ENCODE measurements around the gene EYS.
"Not testable (repeated sequence)": the region's sequence is repeated elsewhere in the genome, so short reads cannot be mapped to it uniquely, and the experiment has no call there.

The EYS gene

GRCh38 chr6:63862486-63863198 is 1844.4 kb downstream of the EYS start:
- DNase-seq, result no peak

DNA sequence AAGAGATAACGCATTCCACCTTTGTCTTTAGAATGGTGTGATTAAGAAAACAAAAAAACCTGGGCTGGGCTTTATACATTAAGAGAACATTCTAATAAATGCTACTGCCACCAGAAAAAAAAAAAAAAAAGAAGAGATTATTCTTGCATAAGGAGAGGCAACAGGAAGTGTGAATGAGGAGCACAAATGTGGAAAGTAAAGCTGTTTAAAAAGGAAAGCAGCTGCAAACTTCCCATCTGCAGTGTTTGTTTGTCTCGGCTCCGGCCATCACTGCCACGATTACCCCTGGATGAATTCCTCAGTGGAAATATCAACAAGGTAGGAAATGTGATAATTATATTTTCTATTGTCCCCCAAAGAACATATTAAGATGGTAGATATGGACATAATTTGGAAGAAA is 1847.5 kb downstream of the EYS start:
- DNase-seq, result no peak

GRCh38 chr6:63858691-63859090 is 1848.3 kb downstream of the EYS start:
- no peak for DNase-seq

DNA sequence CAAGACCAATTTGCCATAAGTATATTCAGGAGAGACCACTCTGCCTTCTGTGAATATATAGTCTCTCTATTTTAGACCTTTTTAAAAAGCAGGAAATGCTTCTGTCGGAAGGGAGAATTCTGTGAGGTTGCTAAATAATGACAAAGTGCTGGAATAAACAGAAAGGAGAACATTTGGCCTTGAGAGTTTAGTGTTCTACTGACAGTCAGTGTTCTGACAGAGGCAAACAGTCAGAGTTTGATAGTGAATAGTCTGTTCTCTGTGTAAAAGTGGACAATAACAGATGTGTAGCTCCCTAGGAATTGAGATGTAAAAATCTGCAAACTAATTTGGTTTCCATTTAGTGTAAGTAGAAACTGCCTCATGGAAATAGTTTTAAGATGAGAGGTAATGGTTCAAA is 1850.8 kb downstream of the EYS start:
- no peak for DNase-seq

- no peak for DNase-seq
Observed at GRCh38 chr6:63844287-63844686, 1862.7 kb downstream of the EYS start.

DNA sequence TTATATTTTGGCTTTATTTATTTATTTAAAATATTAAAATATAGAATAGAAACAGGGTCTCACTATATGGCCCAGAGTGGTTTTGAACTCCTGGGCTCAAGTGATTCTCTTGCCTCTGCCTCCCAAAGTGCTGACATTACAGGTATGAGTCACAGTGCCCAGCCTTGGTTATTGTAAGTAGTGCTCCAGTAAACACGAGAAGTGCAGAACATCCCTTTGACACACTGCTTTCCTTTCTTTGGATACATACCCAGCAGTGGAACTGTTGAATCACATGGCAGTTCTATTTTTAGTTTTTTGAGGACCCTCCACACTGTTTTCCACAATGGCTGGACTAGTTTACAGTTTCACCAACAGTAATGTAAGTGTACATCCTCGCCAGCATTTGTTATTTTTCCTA is 1867.5 kb downstream of the EYS start:
- peak; percentile 31 for DNase-seq

DNA sequence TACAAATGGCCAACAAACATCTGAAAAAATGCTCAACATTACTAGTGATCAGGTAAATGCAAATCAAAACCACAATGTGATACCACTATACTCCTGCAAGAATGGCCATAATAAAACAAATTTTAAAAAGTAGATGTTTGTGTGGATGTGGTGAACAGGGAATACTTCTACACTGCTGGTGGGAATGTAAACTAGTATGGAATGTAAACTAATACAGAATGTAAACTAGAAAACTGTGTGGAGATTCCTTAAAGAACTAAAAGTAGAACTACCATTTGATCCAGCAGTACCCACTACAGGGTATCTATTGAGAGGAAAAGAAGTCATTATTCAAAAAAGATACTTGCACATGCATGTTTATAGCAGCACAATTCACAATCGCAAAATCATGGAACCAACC is 1878.3 kb downstream of the EYS start:
- not testable (repeated sequence) for DNase-seq

GRCh38 chr6:63824722-63825121 is 1882.3 kb downstream of the EYS start:
- no peak for DNase-seq

GRCh38 chr6:63821442-63821841 is 1885.6 kb downstream of the EYS start:
- DNase-seq, result no peak

GRCh38 chr6:63819831-63820230 is 1887.2 kb downstream of the EYS start:
- DNase-seq, result no peak

GRCh38 chr6:63817492-63818050 is 1889.5 kb downstream of the EYS start:
- no peak for DNase-seq

- peak; percentile 34 for DNase-seq
Observed at GRCh38 chr6:63816982-63817436, 1890.0 kb downstream of the EYS start.

DNA sequence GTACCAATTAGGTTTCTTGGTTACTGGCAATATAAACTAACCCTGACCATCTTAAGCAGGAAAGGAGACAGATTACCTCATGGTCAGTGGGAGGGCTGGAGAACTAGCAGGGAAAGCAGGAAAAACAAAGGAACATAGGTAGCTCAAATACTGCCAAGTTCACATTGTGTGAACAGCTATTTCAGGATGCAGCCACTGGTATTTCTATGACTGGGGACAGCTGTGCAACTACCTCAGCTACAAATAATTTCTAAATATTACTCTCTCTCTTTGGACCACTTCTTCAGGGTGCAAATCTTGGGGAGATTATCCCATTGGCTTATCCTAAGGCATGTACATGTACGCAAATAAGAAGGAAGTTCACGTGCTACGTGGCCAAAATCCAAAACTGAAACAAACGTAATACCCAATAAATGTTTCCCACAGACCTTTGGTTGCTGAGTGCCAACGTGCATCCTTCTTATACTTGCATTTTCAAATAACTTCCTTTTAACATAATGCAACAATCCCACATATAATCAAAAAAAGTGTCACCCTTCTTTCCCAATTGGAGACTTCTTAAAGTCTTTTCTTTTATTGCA is 1890.5 kb downstream of the EYS start:
- no peak for DNase-seq

- DNase-seq, result no peak
Observed at GRCh38 chr6:63814459-63814858, 1892.6 kb downstream of the EYS start.

DNA sequence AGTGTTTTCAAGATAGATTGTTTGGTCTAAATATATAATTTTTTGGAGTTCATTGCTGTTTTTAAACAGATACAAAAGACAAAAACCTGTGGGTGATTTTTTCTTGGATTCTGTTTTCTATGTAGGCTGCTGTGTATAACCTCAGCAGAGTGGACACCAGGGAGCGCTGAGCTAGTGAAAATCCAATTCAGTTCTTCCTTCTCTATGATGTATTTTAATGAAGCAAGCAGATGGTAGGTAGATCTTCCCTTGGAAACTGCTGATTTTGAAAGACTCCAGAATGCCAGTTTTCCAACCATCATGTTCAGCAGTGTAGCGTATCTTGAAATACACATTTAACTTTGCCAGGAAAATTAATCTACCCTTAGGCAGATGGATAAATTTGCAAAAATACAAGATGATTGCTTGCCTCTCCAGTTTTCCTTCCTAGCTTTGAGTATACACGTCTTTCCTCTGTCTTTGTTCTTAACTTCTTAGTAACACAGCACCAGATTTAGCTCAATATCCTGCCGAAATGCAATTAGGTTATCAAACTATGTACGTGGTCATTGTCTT is 1893.4 kb downstream of the EYS start:
- no peak for DNase-seq

DNA sequence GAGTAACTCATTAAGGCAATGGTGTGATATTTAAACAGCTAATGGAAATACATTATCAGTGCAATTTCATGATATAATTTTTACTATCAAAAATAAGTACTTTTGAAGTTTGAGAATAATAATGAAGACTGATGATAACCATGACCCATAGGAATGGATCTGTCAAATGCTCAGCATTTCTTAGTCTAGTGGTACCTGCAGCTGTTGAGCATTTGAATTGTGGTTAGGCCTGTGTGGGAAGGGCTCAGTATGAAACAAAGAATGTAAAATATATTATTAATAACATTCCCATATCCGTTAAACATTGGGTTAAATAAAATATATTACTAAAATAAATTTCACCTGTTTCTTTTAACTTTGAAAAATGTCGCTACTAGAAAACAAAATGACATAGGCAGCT is 1898.5 kb downstream of the EYS start:
- DNase-seq, result no peak

GRCh38 chr6:63807056-63807455 is 1900.0 kb downstream of the EYS start:
- no peak for DNase-seq

GRCh38 chr6:63806573-63806913 is 1900.5 kb downstream of the EYS start:
- no peak for DNase-seq

DNA sequence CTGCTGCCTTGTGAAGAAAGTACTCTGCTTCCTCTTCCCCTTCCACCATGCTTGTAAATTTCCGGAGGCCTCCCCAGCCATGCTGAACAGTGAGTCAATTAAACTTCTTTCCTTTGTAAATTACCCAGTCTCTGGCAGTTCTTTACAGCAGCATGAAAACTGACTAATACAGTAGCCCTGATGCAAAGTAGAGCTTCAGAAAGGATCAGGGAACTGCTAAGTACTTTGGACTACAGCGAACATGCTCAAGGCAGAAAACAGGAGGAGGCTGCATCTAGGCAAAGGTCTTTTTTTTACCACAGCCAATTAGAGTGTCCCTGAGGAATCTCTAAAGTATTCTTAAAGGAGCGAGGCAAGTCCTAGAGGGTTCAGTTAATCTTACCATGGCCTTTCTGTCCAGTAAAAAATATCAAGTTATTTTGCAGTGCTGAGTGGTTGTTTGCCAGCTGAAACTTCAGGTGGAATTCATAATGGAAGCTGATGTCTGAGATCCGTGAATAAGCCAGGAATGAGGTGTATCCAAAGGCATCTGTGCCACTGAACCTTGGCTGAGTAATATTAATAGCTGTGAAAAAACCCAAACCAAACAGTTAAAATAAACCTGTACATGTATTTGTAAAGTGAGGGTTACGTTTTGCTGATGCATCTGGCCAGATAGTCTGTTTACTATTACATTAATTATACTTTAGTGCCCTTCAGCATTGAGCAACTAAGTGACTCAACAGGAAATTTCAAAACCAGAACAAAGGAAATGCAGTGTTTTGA is 1901.0 kb downstream of the EYS start:
- peak; percentile 82 for DNase-seq

DNA sequence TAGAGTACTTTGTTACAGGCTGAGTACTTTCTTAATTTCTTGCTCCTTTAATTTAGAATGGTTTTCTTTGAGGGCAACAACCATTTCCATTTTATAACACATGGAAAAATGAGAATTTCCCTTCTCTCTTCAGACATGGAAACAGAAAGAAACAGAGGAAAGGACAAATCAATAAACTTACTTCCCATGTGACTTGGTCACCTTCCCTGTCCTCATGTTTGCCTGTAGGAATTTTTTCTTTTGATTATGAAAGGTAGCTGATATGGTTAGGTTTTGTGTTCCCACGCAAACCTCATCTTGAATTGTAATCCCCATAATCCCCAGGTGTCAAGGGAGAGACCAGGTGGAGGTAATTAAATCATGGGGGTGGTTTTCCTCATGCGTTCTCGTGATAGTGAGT is 1901.7 kb downstream of the EYS start:
- no peak for DNase-seq

DNA sequence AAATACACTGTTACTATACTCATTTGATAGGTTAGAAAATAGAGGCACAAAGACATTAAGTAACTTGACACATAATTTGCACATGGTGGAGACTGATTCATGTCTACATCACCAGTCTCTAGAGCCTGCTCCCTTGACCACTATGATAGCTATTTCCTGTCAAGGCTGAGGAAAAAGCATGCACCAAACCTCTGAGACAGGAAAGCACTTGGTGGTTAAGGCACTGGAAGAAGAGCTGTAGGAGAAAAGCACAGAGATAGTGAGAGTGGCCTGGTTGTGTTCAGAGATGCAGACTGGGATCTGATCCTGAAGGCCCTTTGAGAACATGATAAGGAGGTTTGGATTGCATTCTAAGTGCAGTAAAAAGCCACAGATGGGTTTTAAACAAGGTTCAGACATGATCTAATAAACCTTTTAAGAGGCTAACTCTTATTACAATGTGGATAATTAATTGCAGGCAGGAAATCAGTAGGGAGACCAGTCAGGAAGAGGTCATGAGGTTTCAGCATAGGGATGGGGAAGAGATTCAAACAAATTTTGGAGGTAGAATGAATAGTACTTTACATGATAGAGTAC is 1902.6 kb downstream of the EYS start:
- no peak for DNase-seq

GRCh38 chr6:63803371-63803770 is 1903.7 kb downstream of the EYS start:
- no peak for DNase-seq

- peak; percentile 32 for DNase-seq
Observed at GRCh38 chr6:63802606-63803206, 1904.3 kb downstream of the EYS start.
